Measurements from ENCODE around the gene SLC38A9.

SLC38A9 gene

GRCh38 chr5:55645304-55645703 is 66.8 kb downstream of the SLC38A9 start:
- no peak for DNase-seq

- DNase-seq, result no peak
These were observed 73.7 kb downstream of the SLC38A9 start for GRCh38 chr5:55638455-55638854.

GRCh38 chr5:55638051-55638450 is 74.1 kb downstream of the SLC38A9 start:
- no peak for DNase-seq

- no peak for DNase-seq
These were observed 75.4 kb downstream of the SLC38A9 start for GRCh38 chr5:55636683-55637082.

- no peak for DNase-seq
These were observed 75.9 kb downstream of the SLC38A9 start for GRCh38 chr5:55636177-55636576.

GRCh38 chr5:55634866-55635265 is 77.3 kb downstream of the SLC38A9 start:
- no peak for DNase-seq

- no peak for DNase-seq
These were observed 77.8 kb downstream of the SLC38A9 start for GRCh38 chr5:55634209-55634805.

GRCh38 chr5:55633574-55634208 is 78.4 kb downstream of the SLC38A9 start:
- no peak for DNase-seq

GRCh38 chr5:55629815-55630214 is 82.3 kb downstream of the SLC38A9 start:
- DNase-seq, result no peak

- no peak for DNase-seq
These were observed 85.3 kb downstream of the SLC38A9 start for GRCh38 chr5:55626790-55627189.

- no peak for DNase-seq
These were observed 86.2 kb downstream of the SLC38A9 start for GRCh38 chr5:55625913-55626312.

- DNase-seq, result no peak
These were observed 86.6 kb downstream of the SLC38A9 start for GRCh38 chr5:55625589-55625909.

- no peak for DNase-seq
These were observed 87.1 kb downstream of the SLC38A9 start for GRCh38 chr5:55624841-55625588.

- no peak for DNase-seq
These were observed 88.3 kb downstream of the SLC38A9 start for GRCh38 chr5:55623789-55624188.

GRCh38 chr5:55622460-55622859 is 89.7 kb downstream of the SLC38A9 start:
- DNase-seq, result no peak

GRCh38 chr5:55621229-55621628 is 90.9 kb downstream of the SLC38A9 start:
- no peak for DNase-seq

- DNase-seq, result no peak
These were observed 91.4 kb downstream of the SLC38A9 start for GRCh38 chr5:55620766-55621160.

GRCh38 chr5:55620009-55620765 is 91.9 kb downstream of the SLC38A9 start:
- DNase-seq, result no peak

- DNase-seq, result no peak
These were observed 93.8 kb downstream of the SLC38A9 start for GRCh38 chr5:55618318-55618717.

GRCh38 chr5:55613112-55613868 is 98.8 kb downstream of the SLC38A9 start:
- no peak for DNase-seq

- no peak for DNase-seq
These were observed 101.6 kb downstream of the SLC38A9 start for GRCh38 chr5:55610542-55610941.

- no peak for DNase-seq
These were observed 102.7 kb downstream of the SLC38A9 start for GRCh38 chr5:55609413-55609812.

Measured in NCI-H524 (cell line).